HepG2 (cell line): ENCODE results near the gene C3orf18. TPM values are rescaled to one million over a fixed set of nuclear protein-coding genes. Genes with fewer than 3 reads are reported as not detected.
A peak's percentile ranks its signal among the peaks of the same experiment; 100 is the strongest.

Experiments used
- CREM ChIP-seq, 2 experiments: sonication (generic) in 1 of 2; formaldehyde crosslinking in 1 of 2; IDR thresholded peaks; 2 replicates each; pipeline versions ENCODE4 v1.4.0 to v1.6.1; 2016 to 2020; ENCODE audit warnings: antibody characterized with exemption in 1 of 2, mild to moderate bottlenecking in 1 of 2, missing genetic modification reagents in 1 of 2
- EP300 ChIP-seq, 3 experiments: sonication (generic) in 1 of 3; formaldehyde crosslinking in 1 of 3; IDR thresholded peaks; 2 replicates each; pipeline versions ENCODE4 v1.5.1 to v1.6.1; 2011 to 2020; ENCODE audit warnings: low read depth in 2 of 3, low read length in 2 of 3, borderline replicate concordance in 1 of 3, improper control_type of control experiment in 1 of 3, mild to moderate bottlenecking in 1 of 3, missing genetic modification reagents in 1 of 3, moderate library complexity in 1 of 3
- ETV6 ChIP-seq: sonication (generic); formaldehyde crosslinking; conservative IDR thresholded peaks from 2 replicates; pipeline ENCODE4 v1.4.0; 2020; ENCODE audit warnings: missing genetic modification reagents
- HMG20A ChIP-seq: IDR thresholded peaks from 2 replicates; pipeline ENCODE4 v1.6.1; 2016; ENCODE audit warnings: borderline replicate concordance
- HNRNPH1 ChIP-seq: fragments of 200-400 bp; formaldehyde crosslinking; optimal IDR thresholded peaks from 2 replicates; pipeline ENCODE3; 2017; ENCODE audit warnings: mild to moderate bottlenecking, low read depth, low read length
- JUN ChIP-seq: sonication (generic); formaldehyde crosslinking; IDR thresholded peaks from 2 replicates; pipeline ENCODE4 v1.4.0; 2020; ENCODE audit warnings: mild to moderate bottlenecking, missing genetic modification reagents
- POLR2G ChIP-seq: fragments of 200-400 bp; formaldehyde crosslinking; IDR thresholded peaks from 2 replicates; pipeline ENCODE4 v1.6.1; 2018; ENCODE audit warnings: mild to moderate bottlenecking, low read depth, low read length, moderate library complexity
- PRDM10 ChIP-seq: sonication (generic); formaldehyde crosslinking; IDR thresholded peaks from 2 replicates; pipeline ENCODE4 v1.4.0; 2020; ENCODE audit warnings: low read depth, missing genetic modification reagents
- ZFP1 ChIP-seq: IDR thresholded peaks from 2 replicates; pipeline ENCODE4 v1.6.1; 2016
- ZMAT3 ChIP-seq: sonication (generic); formaldehyde crosslinking; conservative IDR thresholded peaks from 2 replicates; pipeline ENCODE4 v1.7.0; 2021; ENCODE audit warnings: missing genetic modification reagents
- ZNF605 ChIP-seq: sonication (generic); formaldehyde crosslinking; IDR thresholded peaks from 2 replicates; pipeline ENCODE4 v1.8.0; 2022; ENCODE audit warnings: mild to moderate bottlenecking, missing genetic modification reagents
- ZNF607 ChIP-seq: sonication (generic); formaldehyde crosslinking; IDR thresholded peaks from 2 replicates; pipeline ENCODE4 v1.5.1; 2020; ENCODE audit warnings: missing genetic modification reagents, mild to moderate bottlenecking, borderline replicate concordance
- ZNF614 ChIP-seq: IDR thresholded peaks from 2 replicates; pipeline ENCODE4 v1.6.1; 2018; ENCODE audit warnings: missing biosample characterization, missing genetic modification reagents, inconsistent platforms, borderline replicate concordance
- ZNF652 ChIP-seq: IDR thresholded peaks from 2 replicates; pipeline ENCODE4 v1.6.1; 2016; ENCODE audit warnings: low read depth, borderline replicate concordance
- ZNF674 ChIP-seq: sonication (generic); formaldehyde crosslinking; IDR thresholded peaks from 2 replicates; pipeline ENCODE4 v1.5.0; 2020; ENCODE audit warnings: low read depth, mild to moderate bottlenecking, missing genetic modification reagents
- ZNF792 ChIP-seq: IDR thresholded peaks from 2 replicates; pipeline ENCODE4 v1.6.1; 2016
- ZSCAN5A ChIP-seq: sonication (generic); formaldehyde crosslinking; IDR thresholded peaks from 2 replicates; pipeline ENCODE4 v1.8.0; 2022; ENCODE audit warnings: mild to moderate bottlenecking, missing genetic modification reagents, borderline replicate concordance
- polyA plus RNA-seq, 8 experiments: library from polyadenylated mRNA; depleted of rRNA in 3 of 8; stranded (reverse) in 7 of 8; unstranded in 1 of 8; fragments of >200 nt; fragmentation: Illumina TruSeq in 4 of 8; extraction: Trizol in 4 of 8; gene quantifications; 2 replicates each; pipeline versions ENCODE4 v1.2.1 to v1.2.3, GENCODE V29; 2011 to 2016; ENCODE audit warnings: low read depth in 4 of 8, missing spikeins in 1 of 8, mixed read lengths in 1 of 8; ENCODE audit not compliant: insufficient read depth in 1 of 8
- total RNA-seq, 5 experiments: library from RNA; depleted of rRNA; stranded (reverse); fragments of >200 nt; fragmentation: Illumina TruSeq; extraction: Trizol; gene quantifications; 2 replicates each; pipeline ENCODE4 v1.2.3, GENCODE V29; 2016; ENCODE audit warnings: low read depth in 1 of 5
- TF ChIP-seq, protein P1 (sequence below): sonication (generic); formaldehyde crosslinking; IDR thresholded peaks from 2 replicates; pipeline ENCODE4 v1.4.0; 2020; ENCODE audit warnings: mild to moderate bottlenecking, missing genetic modification reagents

C3orf18 gene
- total and polyA plus RNA-seq, 2 of the 13 experiments (the other 11 are each of a cell fraction or from before 2014, with no cell fraction given): 1.6 to 4.8 TPM

DNA sequence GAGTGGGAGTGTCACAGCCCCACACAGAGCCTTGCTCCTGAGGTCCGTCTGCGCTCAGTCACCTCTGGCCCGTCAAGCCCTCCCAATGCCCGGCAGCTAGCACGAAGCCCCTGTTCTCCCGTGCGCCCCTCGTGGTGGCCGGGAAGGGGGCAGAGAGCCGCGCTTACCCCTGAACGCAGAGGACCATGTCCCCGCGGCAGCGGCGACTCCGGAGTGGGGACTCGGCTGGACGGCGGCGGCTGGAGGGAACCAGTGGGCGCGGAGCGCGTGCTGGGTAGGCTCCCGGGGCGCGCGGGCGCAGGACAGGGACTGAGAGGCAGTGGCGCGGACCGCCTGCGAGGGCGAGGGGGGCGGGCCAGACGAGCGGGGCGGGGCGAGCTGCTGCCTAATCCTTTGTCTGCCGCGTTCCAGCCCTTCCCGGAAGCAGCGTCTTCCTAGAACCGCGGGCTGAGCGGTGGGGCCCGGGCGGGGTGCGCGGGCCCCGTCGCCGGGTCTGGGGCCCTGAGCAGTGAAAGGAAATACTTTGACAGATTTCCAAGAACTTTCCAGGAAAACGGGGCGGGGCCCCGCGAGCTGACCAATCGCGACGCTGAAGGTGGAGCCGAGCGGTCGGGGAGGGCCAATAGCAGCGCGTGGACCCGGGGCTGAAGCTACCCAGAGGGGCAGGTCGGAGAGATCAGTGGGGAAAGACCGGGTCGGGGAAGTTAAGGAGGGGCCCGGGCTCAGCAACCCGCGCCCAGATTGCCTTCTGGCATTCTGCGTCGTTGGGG lies 44.1 kb upstream of the C3orf18 start, which contains the start of gene CISH (continued):
- TF ChIP-seq PRDM10 (CRISPR knock-in tag) (no peak), ZNF614 (CRISPR knock-in tag) (no peak), ZMAT3 (CRISPR knock-in tag) (0 out of 2 replicates have a peak, but pooled peaks have one; percentile 64), ZSCAN5A (CRISPR knock-in tag) (no peak), JUN (CRISPR knock-in tag) (0 out of 2 replicates have a peak, but pooled peaks have one; percentile 24), ZNF674 (no peak), POLR2G (peak; percentile 53), CREM (IDR thresholded peaks at IDR 0.05) (peak; percentile 53), CREM (CRISPR knock-in tag; IDR thresholded peaks at IDR 0.05) (no peak), HMG20A (CRISPR knock-in tag) (peak; percentile 60; the same call in 1 of the 2 replicates), ZNF792 (CRISPR knock-in tag) (peak; percentile 78; the same call in 1 of the 2 replicates), ETV6 (peak; percentile 98), ZFP1 (CRISPR knock-in tag) (no peak), EP300 (IDR thresholded peaks at IDR 0.05; ENCODE audit: low read depth in 2 of 2, low read length in 2 of 2) (peak in 1 of 2 experiments; percentile 63; a peak in 2 of 4 replicates), EP300 (CRISPR knock-in tag; IDR thresholded peaks at IDR 0.05; ENCODE audit: borderline replicate concordance) (peak; percentile 40; the same call in 1 of the 2 replicates), ZNF605 (CRISPR knock-in tag) (peak; percentile 74), ZNF607 (CRISPR knock-in tag) (peak; percentile 92; the same call in 1 of the 2 replicates), HNRNPH1 (no peak), ZNF652 (CRISPR knock-in tag) (no peak)
- TF ChIP-seq, protein P1, sequence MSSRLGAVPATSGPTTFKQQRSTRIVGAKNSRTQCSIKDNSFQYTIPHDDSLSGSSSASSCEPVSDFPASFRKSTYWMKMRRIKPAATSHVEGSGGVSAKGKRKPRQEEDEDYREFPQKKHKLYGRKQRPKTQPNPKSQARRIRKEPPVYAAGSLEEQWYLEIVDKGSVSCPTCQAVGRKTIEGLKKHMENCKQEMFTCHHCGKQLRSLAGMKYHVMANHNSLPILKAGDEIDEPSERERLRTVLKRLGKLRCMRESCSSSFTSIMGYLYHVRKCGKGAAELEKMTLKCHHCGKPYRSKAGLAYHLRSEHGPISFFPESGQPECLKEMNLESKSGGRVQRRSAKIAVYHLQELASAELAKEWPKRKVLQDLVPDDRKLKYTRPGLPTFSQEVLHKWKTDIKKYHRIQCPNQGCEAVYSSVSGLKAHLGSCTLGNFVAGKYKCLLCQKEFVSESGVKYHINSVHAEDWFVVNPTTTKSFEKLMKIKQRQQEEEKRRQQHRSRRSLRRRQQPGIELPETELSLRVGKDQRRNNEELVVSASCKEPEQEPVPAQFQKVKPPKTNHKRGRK (CRISPR knock-in tag): no peak
